BLaER1 treated with 17β-estradiol and CSF1 and Interleukin-3, amounts not matched to agents 10 nM and 100 nM (cell line): ENCODE data around the gene SMIM31.

Experiments used
- H3K27ac ChIP-seq, 11 experiments: shearing (Covaris generic); formaldehyde crosslinking; 2 replicates each; pipeline ENCODE4 v1.8.1; 2022
- H3K27me3 ChIP-seq, 11 experiments: shearing (Covaris generic); formaldehyde crosslinking; 2 replicates each; pipeline ENCODE4 v1.8.1; 2022
- H3K36me3 ChIP-seq, 11 experiments: shearing (Covaris generic); formaldehyde crosslinking; 2 replicates each; pipeline ENCODE4 v1.8.1; 2022
- H3K4me1 ChIP-seq, 10 experiments: shearing (Covaris generic); formaldehyde crosslinking; 2 replicates each; pipeline ENCODE4 v1.8.1; 2022
- H3K4me2 ChIP-seq, 11 experiments: shearing (Covaris generic); formaldehyde crosslinking; 2 replicates each; pipeline ENCODE4 v1.8.1; 2022
- H3K4me3 ChIP-seq, 10 experiments: shearing (Covaris generic); formaldehyde crosslinking; 2 replicates each; pipeline ENCODE4 v1.8.1; 2022
- H3K9ac ChIP-seq, 11 experiments: shearing (Covaris generic); formaldehyde crosslinking; 2 replicates each; pipeline ENCODE4 v1.8.1; 2022
- H3K9me3 ChIP-seq, 11 experiments: shearing (Covaris generic); formaldehyde crosslinking; replicated peaks in 1 of 11; 2 replicates each; pipeline ENCODE4 v1.8.1; 2022
- H4K20me1 ChIP-seq, 11 experiments: shearing (Covaris generic); formaldehyde crosslinking; 2 replicates each; pipeline ENCODE4 v1.8.1; 2022
- Cebpa-rat ChIP-seq, 11 experiments: shearing (Covaris generic); IDR thresholded peaks; 2 replicates each; pipeline ENCODE4 v1.8.1; 2022

Gene SMIM31

GRCh38 chr4:164847967-164848649 is 94.2 kb downstream of the SMIM31 start:
- Histone ChIP-seq H4K20me1 (no peaks in the 10 kb centered on the region), H3K4me3 (no peak overlapping the region), H3K27ac (no peak overlapping the region), H3K4me1 (peaks cover 0 to 5% (median 0%) of the 10 kb centered on the region in 10 experiments; a peak in 1 of 20 replicates), H3K36me3 (no peaks in the 10 kb centered on the region), H3K9me3 (no peaks in the 10 kb centered on the region), H3K27me3 (no peaks in the 10 kb centered on the region), H3K4me2 (no peak overlapping the region), H3K9ac (no peak overlapping the region)
- TF ChIP-seq Cebpa-rat (IDR thresholded peaks at IDR 0.05): no peak
